GM19328 (cell line): ENCODE results near the gene SDCCAG8.

ENCODE experiments used
- ATAC-seq: cut with Tn5 transposase; IDR thresholded peaks from one replicate; pipeline ENCODE4 v1.9.1; 2021; ENCODE audit warnings: mild to moderate bottlenecking, moderate library complexity; ENCODE audit not compliant: unreplicated experiment

The SDCCAG8 gene

GRCh38 chr1:243280571-243281129 lies 24.8 kb downstream of the SDCCAG8 start:
- no peak for ATAC-seq

DNA sequence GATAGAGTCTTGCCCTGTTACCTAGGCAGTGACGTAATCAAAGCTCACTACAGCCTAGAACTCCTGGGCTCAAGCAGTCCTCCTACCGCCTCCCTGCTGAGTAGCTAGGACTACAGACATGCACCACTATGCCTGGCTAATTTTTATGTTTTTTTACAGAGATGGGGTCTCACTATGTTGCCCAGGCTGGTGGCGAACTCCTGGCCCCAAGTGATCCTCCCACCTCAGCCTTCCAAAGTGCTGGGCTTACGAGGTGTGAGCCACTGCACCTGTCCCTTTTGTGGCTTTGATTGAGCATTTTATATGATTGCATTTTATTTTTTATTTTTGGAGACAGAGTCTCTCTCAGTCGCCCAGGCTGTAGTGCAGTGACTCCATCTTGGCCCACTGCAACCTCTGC lies 25.8 kb downstream of the SDCCAG8 start:
- ATAC-seq, result no peak

DNA sequence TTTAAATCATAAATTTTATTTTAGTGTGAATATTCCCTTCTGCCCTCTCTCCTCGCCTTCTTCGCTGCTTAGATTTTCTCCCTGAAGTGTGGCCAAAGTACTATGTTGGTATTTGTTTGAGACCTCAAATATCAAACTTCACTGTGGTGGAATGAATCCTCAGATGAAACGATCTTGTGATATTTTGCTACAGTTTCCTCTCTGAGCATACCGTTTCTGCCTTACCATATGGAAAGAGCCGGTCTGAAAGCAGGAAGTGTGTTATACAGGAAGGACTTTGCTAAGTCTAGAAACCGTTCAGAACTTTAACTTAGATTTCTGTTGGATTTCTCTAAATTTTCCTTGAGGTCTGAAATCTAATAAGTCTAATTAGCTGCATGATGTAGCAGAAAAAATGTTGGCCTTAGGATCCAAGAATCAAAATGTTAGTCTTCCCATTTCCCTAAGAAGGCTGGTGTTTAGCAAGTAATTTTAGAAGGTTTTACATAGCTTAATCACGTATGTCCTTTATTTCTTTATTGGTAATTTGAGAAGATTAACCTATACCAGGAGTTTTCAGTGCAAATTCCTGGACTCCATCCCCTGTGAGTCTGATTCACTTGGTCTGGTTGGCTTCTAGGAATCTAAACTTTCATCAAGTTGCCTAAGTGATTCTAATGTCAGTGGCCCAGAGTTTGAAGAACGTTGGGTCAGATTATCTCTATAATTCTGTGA lies 30.7 kb downstream of the SDCCAG8 start:
- ATAC-seq, result no peak

DNA sequence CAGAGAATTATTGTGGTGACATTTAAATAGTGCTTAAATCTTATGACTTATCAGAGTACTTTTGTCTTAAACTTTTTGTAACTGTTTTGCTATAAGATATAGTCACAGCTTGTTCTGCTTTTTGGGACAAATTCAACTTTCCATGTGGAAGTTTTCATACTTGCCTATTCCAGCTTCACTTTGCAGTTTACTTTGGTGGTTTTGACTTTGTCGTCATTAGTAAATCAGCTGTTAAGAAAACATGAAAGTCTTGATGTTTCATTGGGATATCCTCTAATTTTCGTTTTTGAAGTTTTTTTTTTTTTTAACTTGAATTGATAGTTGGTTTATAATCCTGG lies 31.3 kb downstream of the SDCCAG8 start:
- ATAC-seq, result no peak

DNA sequence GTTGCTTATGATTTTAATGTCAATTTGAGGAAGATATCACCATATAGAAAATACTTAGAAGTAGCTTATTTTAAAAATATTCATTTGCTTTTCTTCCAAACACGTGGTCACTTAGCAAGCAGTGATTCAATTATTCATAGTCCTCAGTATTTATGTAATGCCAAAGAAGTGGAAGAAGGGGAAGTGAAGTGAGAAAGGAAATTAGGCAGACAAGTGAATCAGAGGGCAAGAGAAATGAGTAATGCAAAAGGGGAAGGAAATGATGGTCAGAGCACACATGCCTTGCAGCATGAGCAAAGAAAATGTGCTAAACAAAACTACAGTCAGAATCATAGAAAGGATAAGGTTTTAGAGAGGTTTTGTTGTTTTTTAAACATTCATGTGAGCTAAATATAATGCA lies 31.8 kb downstream of the SDCCAG8 start:
- peak; percentile 86 for ATAC-seq

GRCh38 chr1:243288062-243288461 lies 32.2 kb downstream of the SDCCAG8 start:
- no peak for ATAC-seq

GRCh38 chr1:243291292-243291691 lies 35.5 kb downstream of the SDCCAG8 start:
- no peak for ATAC-seq

DNA sequence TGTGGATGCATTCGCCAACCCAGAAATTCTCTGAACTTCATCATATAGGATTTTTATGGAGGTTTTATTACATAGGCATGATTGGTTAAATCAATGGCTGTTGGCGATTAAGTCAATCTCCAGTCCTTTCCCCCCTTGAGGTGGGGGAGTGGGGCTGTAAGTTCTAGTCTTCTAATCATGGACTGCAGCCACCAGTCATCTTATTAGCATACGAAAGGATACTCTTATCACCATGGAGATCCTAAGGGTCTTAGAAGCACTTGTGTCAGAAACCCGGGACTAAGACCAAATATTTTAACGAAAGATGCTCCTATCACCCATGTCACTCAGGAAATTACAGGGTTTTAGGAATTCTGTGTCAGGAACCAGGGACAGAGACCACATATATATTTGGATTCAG lies 36.3 kb downstream of the SDCCAG8 start:
- no peak for ATAC-seq

GRCh38 chr1:243293941-243294722 lies 38.3 kb downstream of the SDCCAG8 start:
- no peak for ATAC-seq

DNA sequence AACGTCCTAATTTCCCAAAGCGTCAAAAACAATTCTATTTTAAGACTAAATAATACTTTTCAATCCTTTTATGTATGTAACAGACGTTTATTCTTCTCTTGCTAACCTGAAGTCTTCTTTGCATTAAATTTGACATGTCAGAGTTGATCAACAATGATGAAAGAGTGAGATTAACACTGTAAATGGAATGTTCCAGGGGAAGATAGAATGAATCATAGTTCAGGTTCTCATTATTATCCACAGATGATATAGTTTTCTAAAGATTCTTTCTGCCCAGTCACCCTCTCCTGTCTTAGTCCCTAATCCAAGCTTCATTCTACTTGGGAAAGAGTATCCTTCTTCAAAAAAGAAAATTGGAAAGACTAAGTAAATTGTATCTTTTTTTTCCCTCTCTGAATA lies 38.9 kb downstream of the SDCCAG8 start:
- ATAC-seq, result no peak

GRCh38 chr1:243299069-243299468 lies 43.2 kb downstream of the SDCCAG8 start:
- no peak for ATAC-seq

- no peak for ATAC-seq
Measured at GRCh38 chr1:243301059-243301458, 45.2 kb downstream of the SDCCAG8 start.

DNA sequence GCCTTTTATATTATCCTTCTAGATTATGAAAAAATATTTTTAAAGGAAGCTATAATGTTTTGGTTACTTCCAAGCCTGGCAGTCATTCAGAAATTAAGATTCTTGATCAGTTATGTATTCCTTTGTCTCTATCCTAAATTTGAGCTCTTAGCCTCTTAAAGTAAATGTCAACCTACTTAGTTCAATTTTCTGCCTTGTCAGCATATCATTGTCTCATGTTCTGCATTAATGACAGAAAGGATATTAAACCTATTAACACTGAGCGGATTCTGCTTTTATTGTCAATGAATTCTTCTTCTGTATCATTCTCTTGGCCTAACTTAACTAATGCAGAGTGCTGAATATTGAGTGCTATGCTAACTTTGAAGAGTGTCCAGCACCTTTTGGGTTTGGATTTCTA lies 56.0 kb downstream of the SDCCAG8 start:
- ATAC-seq, result no peak

GRCh38 chr1:243312952-243313634 lies 57.3 kb downstream of the SDCCAG8 start:
- peak; percentile 35 for ATAC-seq

- ATAC-seq, result peak; percentile 56
Measured at GRCh38 chr1:243313635-243314536, 58.0 kb downstream of the SDCCAG8 start.

GRCh38 chr1:243315455-243315854 lies 59.6 kb downstream of the SDCCAG8 start:
- no peak for ATAC-seq

DNA sequence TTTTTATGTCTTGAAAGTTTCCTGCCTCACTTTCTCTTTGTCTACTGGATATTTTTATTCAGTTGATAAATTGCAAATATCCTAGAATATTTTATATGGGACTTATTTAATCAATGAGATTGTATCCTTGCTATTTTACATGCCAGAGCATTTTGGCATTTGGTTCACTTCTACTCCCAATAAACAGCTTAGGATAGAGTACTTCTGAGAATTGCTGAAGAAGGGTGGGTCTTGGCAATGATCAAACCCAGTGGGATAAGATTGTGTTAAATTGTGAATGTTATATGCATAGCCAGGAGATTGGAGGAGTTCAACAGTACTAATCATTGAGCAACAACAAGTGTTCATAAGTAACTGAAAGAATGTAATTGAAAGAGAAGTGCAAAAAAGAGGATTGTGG lies 60.1 kb downstream of the SDCCAG8 start:
- ATAC-seq, result no peak

- no peak for ATAC-seq
Measured at GRCh38 chr1:243316366-243316989, 60.6 kb downstream of the SDCCAG8 start.

DNA sequence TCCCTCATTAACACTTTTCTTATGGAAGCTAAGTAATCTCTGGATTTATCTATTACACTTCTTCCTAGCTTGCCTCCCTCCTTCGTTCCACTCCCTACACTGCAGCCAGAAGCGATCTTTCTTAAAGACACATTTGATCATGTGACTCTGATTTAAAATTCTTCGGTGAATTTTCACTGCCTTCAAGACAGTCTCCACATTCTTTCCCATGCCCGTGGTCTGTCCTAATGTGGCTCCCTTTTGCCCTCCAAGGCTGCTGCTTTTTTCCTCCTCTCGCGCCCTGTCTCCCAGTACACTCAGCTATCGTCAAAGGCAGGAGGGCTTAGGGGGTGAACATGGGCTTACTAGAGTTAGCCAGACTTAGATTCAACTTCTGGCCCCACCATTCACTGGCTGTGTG lies 64.4 kb downstream of the SDCCAG8 start:
- ATAC-seq, result no peak

DNA sequence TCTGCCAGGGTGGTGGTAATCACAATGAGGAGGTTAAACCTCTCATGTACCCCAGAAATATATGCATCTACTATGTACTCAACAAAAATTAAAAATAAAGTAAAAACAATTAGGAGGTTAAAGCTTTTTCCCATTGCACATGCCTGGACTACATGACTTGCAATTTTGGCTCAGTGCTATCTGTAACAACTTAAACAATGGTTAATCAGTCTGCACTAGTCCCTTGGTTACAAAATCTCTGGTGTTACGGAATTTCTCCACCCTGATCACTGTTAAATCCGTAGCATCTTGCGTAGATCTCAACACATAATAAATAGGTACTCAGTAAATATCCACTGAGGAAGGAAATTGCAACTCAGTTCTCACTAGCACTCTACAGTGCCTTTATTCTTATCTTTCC lies 66.5 kb downstream of the SDCCAG8 start:
- no peak for ATAC-seq
